Neural progenitor cell (in vitro differentiated cells): ENCODE data around the gene LTN1.

Source experiments
- EZH2phosphoT487 ChIP-seq: fragments of 200-600 bp; sonication (generic); IDR thresholded peaks from 2 replicates; pipeline ENCODE4 v1.6.1; 2017; ENCODE audit warnings: antibody characterized with exemption
- TF ChIP-seq, protein P1 (sequence below): fragments of 200-600 bp; sonication (generic); IDR thresholded peaks from 2 replicates; pipeline ENCODE4 v1.5.1; 2017; ENCODE audit warnings: antibody characterized with exemption, mild to moderate bottlenecking

DNA sequence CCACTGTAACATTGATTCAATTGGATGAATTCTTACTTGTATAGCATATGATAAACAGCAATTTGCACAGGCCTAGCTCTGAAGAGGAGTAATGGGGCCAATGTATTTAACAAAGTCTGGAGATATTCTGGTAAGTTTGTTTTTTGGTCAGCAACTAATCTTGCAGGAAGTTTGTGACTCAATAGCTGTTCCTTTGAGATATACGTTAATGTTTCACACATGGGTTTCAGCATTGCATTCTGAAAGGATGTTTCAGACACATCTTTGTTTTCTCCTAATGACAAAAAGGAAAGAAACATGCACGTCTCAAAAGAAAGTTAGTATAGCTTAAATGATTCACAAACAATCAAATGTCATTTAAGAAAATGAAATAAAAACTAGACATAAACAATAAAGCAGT lies 49.0 kb downstream of the LTN1 start:
- TF ChIP-seq, protein P1, sequence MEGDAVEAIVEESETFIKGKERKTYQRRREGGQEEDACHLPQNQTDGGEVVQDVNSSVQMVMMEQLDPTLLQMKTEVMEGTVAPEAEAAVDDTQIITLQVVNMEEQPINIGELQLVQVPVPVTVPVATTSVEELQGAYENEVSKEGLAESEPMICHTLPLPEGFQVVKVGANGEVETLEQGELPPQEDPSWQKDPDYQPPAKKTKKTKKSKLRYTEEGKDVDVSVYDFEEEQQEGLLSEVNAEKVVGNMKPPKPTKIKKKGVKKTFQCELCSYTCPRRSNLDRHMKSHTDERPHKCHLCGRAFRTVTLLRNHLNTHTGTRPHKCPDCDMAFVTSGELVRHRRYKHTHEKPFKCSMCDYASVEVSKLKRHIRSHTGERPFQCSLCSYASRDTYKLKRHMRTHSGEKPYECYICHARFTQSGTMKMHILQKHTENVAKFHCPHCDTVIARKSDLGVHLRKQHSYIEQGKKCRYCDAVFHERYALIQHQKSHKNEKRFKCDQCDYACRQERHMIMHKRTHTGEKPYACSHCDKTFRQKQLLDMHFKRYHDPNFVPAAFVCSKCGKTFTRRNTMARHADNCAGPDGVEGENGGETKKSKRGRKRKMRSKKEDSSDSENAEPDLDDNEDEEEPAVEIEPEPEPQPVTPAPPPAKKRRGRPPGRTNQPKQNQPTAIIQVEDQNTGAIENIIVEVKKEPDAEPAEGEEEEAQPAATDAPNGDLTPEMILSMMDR = no peak
- TF ChIP-seq EZH2phosphoT487 = no peak
